Gastrocnemius medialis (tissue), 4 donors: ENCODE results near the gene KIF18B.

Experiments used
- CTCF ChIP-seq, 5 experiments: fragments of 450-650 bp in 3 of 5; fragments of 200-600 bp in 2 of 5; sonication (generic) in 2 of 5; IDR thresholded peaks in 4 of 5; conservative IDR thresholded peaks in 1 of 5; 1 replicate in 4 of 5; 2 replicates in 1 of 5; pipeline ENCODE4 v1.5.1; 2016 to 2019; ENCODE audit warnings: antibody characterized with exemption in 5 of 5, mild to moderate bottlenecking in 3 of 5, moderate library complexity in 3 of 5
- POLR2A ChIP-seq, 2 donors: fragments of 450-650 bp; IDR thresholded peaks; one replicate each; pipeline ENCODE4 v1.6.1; 2017; ENCODE audit warnings: antibody characterized with exemption in 2 of 2, mild to moderate bottlenecking in 2 of 2, moderate library complexity in 2 of 2

DNA sequence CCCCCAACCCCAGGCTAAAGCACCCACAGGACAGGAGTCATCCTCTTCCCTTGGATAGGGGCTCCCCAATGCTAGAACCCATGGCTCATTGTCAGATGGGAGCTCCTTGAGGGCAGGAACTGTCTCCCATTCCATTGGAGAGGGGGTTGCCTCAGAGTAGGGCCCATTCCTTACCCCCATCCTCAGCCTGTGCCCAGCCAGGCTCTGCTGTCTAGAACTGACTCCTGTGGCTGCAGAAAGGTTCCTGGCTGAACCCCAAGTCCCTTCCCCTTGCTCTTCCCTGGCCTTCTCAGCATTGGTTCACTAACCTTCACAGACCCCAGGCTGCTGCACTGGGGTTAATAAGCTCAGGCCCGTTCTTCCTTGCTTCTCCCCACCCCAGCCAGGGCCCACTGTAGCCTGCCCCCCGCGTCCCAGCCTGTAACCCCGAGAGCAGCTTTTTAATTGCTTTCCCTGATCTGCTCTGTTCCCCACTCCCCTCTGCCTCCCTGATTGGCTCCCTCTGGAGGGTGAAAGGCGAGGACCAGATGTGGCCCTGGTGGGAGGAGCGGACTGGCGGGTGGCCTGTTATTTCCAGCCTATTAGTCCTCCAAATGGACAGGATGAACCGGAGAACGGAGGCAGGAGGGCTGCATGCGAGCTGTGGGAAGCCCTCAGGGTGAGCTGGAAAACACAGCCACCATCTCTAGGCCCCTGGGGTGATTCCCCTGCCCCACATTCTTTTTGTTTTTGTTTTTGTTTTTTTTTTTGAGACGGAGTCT is 26.3 kb downstream of the KIF18B start:
- TF ChIP-seq POLR2A (IDR thresholded peaks at IDR 0.05) (no peak), CTCF (IDR thresholded peaks at IDR 0.05 in 4 of 5, conservative IDR thresholded peaks at IDR 0.05 in 1 of 5) (no peak)
